GM12878 (cell line): ENCODE measurements around the gene ZDHHC7. TPM values are rescaled to one million over a fixed set of nuclear protein-coding genes. Genes with fewer than 3 reads are reported as not detected.

Source experiments
- ATAC-seq: fragments of 200-7000 bp; cut with Tn5 transposase; 3 replicates; pipeline ENCODE4 v1.9.1; 2020; ENCODE audit warnings: mild to moderate bottlenecking, moderate library complexity
- BruUV-seq: library from RNA; stranded (reverse); fragments of 400-500 nt; replicated peaks from 2 replicates; lab custom pipeline; 2021; lab: Mats Ljungman, UMichigan
- CTCF ChIA-PET: fragments of 300-600 bp; sonication (Branson Sonifier 250); formaldehyde crosslinking; extraction: SDS; loops from one replicate; lab custom pipeline; 2021; ENCODE audit warnings: inconsistent platforms; lab: Yijun Ruan, JAX
- POLR2A ChIA-PET: fragments of 350-600 bp; formaldehyde crosslinking; extraction: SDS; loops from one replicate; lab custom pipeline; 2021; ENCODE audit warnings: inconsistent platforms; lab: Charles Lee
- RAD21 ChIA-PET: fragments of 300-600 bp; sonication (Branson Sonifier 250); formaldehyde crosslinking; loops from one replicate; lab custom pipeline; 2023; ENCODE audit warnings: antibody characterized with exemption; ENCODE audit not compliant: unreplicated experiment; lab: Charles Lee
- SMC1A ChIA-PET: fragments of 300-600 bp; sonication (Branson Sonifier 250); formaldehyde crosslinking; loops from one replicate; lab custom pipeline; 2023; ENCODE audit not compliant: unreplicated experiment, uncharacterized antibody; lab: Charles Lee
- DNase-seq: peaks from one replicate; pipeline ENCODE4 v3.0.0-alpha.2; 2011; ENCODE audit warnings: low read depth, low spot score
- FAIRE-seq: peaks from 3 replicates; lab custom pipeline; 2011; peaks lifted over from hg19 to GRCh38; lab: Jason Lieb, UNC
- H2AFZ ChIP-seq: 2 replicates; pipeline ENCODE4 v1.6.0; 2011; ENCODE audit warnings: low read depth, low read length, control low read depth; ENCODE audit not compliant: control insufficient read depth
- H3K27ac ChIP-seq: 2 replicates; pipeline ENCODE4 v1.5.1; 2011; ENCODE audit warnings: control low read depth; ENCODE audit not compliant: control insufficient read depth, insufficient read depth
- H3K27me3 ChIP-seq, 2 experiments: replicated peaks in 1 of 2; 2 replicates each; pipeline versions ENCODE4 v1.6.0 to v1.6.1; 2011; ENCODE audit warnings: low read length in 1 of 2; ENCODE audit not compliant: control insufficient read depth in 2 of 2, insufficient read depth in 2 of 2
- H3K36me3 ChIP-seq, 2 experiments: 2 replicates each; pipeline ENCODE4 v1.5.1; 2011; ENCODE audit warnings: low read length in 1 of 2; ENCODE audit not compliant: control insufficient read depth in 2 of 2, insufficient read depth in 2 of 2
- H3K4me1 ChIP-seq: 2 replicates; pipeline ENCODE4 v1.6.1; 2011; ENCODE audit warnings: mild to moderate bottlenecking, low read length, moderate library complexity, mixed read lengths; ENCODE audit not compliant: control insufficient read depth, insufficient read depth
- H3K4me2 ChIP-seq: 2 replicates; pipeline ENCODE4 v1.6.0; 2011; ENCODE audit warnings: control low read depth; ENCODE audit not compliant: control insufficient read depth, insufficient read depth
- H3K4me3 ChIP-seq: fragments of 200-600 bp; sonication (generic); 2 replicates; pipeline ENCODE4 v1.5.1; 2016
- H3K79me2 ChIP-seq: 2 replicates; pipeline ENCODE4 v1.6.0; 2011; ENCODE audit warnings: low read length; ENCODE audit not compliant: control insufficient read depth, insufficient read depth
- H3K9ac ChIP-seq: 2 replicates; pipeline ENCODE4 v1.8.0; 2011; ENCODE audit warnings: low read length, control low read depth, mixed read lengths; ENCODE audit not compliant: control insufficient read depth, insufficient read depth
- H3K9me3 ChIP-seq: replicated peaks from 3 replicates; pipeline ENCODE4 v1.5.1; 2011; ENCODE audit warnings: mild to moderate bottlenecking, low read length; ENCODE audit not compliant: control insufficient read depth, insufficient read depth
- H4K20me1 ChIP-seq: 2 replicates; pipeline ENCODE4 v1.6.0; 2011; ENCODE audit not compliant: control insufficient read depth, insufficient read depth
- BCL11A ChIP-seq: IDR thresholded peaks from 2 replicates; pipeline ENCODE4 v1.6.1; 2011; ENCODE audit warnings: low read depth, low read length
- CHD1 ChIP-seq: IDR thresholded peaks from 2 replicates; pipeline ENCODE4 v1.6.1; 2012; ENCODE audit warnings: low read depth, low read length, improper control_type of control experiment
- CREB1 ChIP-seq: IDR thresholded peaks from 2 replicates; pipeline ENCODE4 v1.6.1; 2012; ENCODE audit warnings: low read depth, mild to moderate bottlenecking, inconsistent platforms
- IKZF1 ChIP-seq: fragments of 450-650 bp; conservative IDR thresholded peaks from 2 replicates; pipeline ENCODE4 v1.6.1; 2017; ENCODE audit warnings: antibody characterized with exemption, mild to moderate bottlenecking
- MEF2A ChIP-seq: IDR thresholded peaks from 2 replicates; pipeline ENCODE4 v1.6.1; 2011; ENCODE audit warnings: low read depth, mild to moderate bottlenecking, low read length, moderate library complexity; ENCODE audit not compliant: insufficient read depth
- POLR2AphosphoS5 ChIP-seq: IDR thresholded peaks from 2 replicates; pipeline ENCODE4 v1.6.1; 2011; ENCODE audit warnings: mild to moderate bottlenecking, low read length, inconsistent platforms
- SIN3A ChIP-seq: IDR thresholded peaks from 2 replicates; pipeline ENCODE4 v1.6.1; 2012; ENCODE audit warnings: low read depth, low read length, improper control_type of control experiment
- TCF3 ChIP-seq: IDR thresholded peaks from 2 replicates; pipeline ENCODE4 v1.6.1; 2012; ENCODE audit warnings: low read depth, mild to moderate bottlenecking, low read length, borderline replicate concordance; ENCODE audit not compliant: insufficient read depth
- ZNF207 ChIP-seq: fragments of 450-650 bp; IDR thresholded peaks from 2 replicates; pipeline ENCODE4 v1.6.1; 2014; ENCODE audit warnings: antibody characterized with exemption, mild to moderate bottlenecking, borderline replicate concordance
- ZSCAN29 ChIP-seq: fragments of 450-650 bp; IDR thresholded peaks from 2 replicates; pipeline ENCODE4 v1.6.1; 2017; ENCODE audit warnings: mild to moderate bottlenecking, moderate library complexity
- ZZZ3 ChIP-seq: IDR thresholded peaks from 2 replicates; pipeline ENCODE4 v1.6.1; 2011; ENCODE audit warnings: low read depth; ENCODE audit not compliant: control insufficient read depth, insufficient read length
- WGBS: methylation state at CpG from one replicate; pipeline ENCODE4 v1.1.6; 2016; ENCODE audit warnings: low lambda C conversion rate; ENCODE audit not compliant: insufficient replicate concordance, insufficient coverage; ENCODE audit errors: missing lambda C conversion rate; 5-methylcytosine and 5-hydroxymethylcytosine counted together
- in situ Hi-C: fragments of 300-500 bp; cut with MboI; formaldehyde crosslinking; loops from 9 replicates; pipeline ENCODE4 v1.14.3; 2018; ENCODE audit warnings: mixed read lengths
- intact Hi-C: fragments of 100-400 bp; cut with micrococcal nuclease; formaldehyde crosslinking; loops from one replicate; pipeline ENCODE4 v1.14.2; 2022; ENCODE audit not compliant: unreplicated experiment
- polyA plus RNA-seq, 11 experiments: library from polyadenylated mRNA; depleted of rRNA in 4 of 11; unstranded in 6 of 11; stranded (reverse) in 5 of 11; fragments of >200 nt; fragmentation: Nextera tagmentation in 4 of 11; fragmentation: Illumina TruSeq in 1 of 11; extraction: Ambion mirVana in 4 of 11; extraction: Trizol in 1 of 11; gene quantifications; 1 replicate in 1 of 11; 2 replicates in 10 of 11; pipeline versions ENCODE4 v1.2.1 to v1.2.3, GENCODE V29; 2011 to 2016; ENCODE audit warnings: inconsistent platforms in 2 of 11, missing spikeins in 2 of 11, low read depth in 1 of 11
- total RNA-seq, 4 experiments: library from RNA; depleted of rRNA in 3 of 4; stranded (reverse); fragments of >200 nt in 3 of 4; fragmentation: Illumina TruSeq in 1 of 4; extraction: Trizol in 1 of 4; gene quantifications; 2 replicates each; pipeline versions ENCODE4 v1.2.1 to v1.2.3, GENCODE V29; 2013 to 2021
- TF ChIP-seq, protein P1 (sequence below): IDR thresholded peaks from 2 replicates; pipeline ENCODE4 v1.6.1; 2012; ENCODE audit warnings: low read depth, low read length, improper control_type of control experiment
- TF ChIP-seq, protein P2 (sequence below), 3 experiments: IDR thresholded peaks in 2 of 3; conservative IDR thresholded peaks in 1 of 3; 2 replicates each; pipeline ENCODE4 v1.5.1; 2011; ENCODE audit warnings: low read depth in 3 of 3, low read length in 3 of 3, mild to moderate bottlenecking in 3 of 3, control low read depth in 2 of 3, moderate library complexity in 2 of 3, inconsistent platforms in 1 of 3, mixed read lengths in 1 of 3; ENCODE audit not compliant: control insufficient read depth in 2 of 3, insufficient read depth in 1 of 3; ENCODE audit errors: extremely low read depth in 1 of 3

ZDHHC7 gene
- total and polyA plus RNA-seq, 10 of the 15 experiments (the other 5 are each of a cell fraction or from before 2014, with no cell fraction given), result 0.87 to 26.0 (median 20.0) TPM

- Histone ChIP-seq H3K4me1 (no peaks in the 10 kb centered on the region), H3K4me2 (no peak overlapping the region), H4K20me1 (no peaks in the 10 kb centered on the region), H3K27me3 (peaks cover 0 to 1% of the 10 kb centered on the region in 2 experiments; a peak in 1 of 4 replicates), H3K9ac (no peak overlapping the region), H3K79me2 (no peaks in the 10 kb centered on the region), H2AFZ (no peak overlapping the region), H3K4me3 (no peak overlapping the region), H3K27ac (no peak overlapping the region), H3K36me3 (no peaks in the 10 kb centered on the region), H3K9me3 (no peaks in the 10 kb centered on the region; the same call in 2 of the 3 replicates)
- POLR2A ChIA-PET, result interaction anchor here (0.5 to 0.6 kb wide), 2 partner anchors 37 to 534 kb away, joined by 3 to 4 read pairs; no protein-coding TSS in a partner anchor
- DNase-seq (no peak), FAIRE-seq (no peak), ATAC-seq (no peak; the same call in 2 of the 3 replicates)
- 43% methylated on average over 29 of the region's 29 CpGs for WGBS
- no peak for TF ChIP-seq IKZF1
- TF ChIP-seq BCL11A, result no peak
- no peak for TF ChIP-seq MEF2A
- TF ChIP-seq CHD1, result no peak
- no peak for TF ChIP-seq TCF3
- TF ChIP-seq ZSCAN29, result no peak
- TF ChIP-seq ZNF207, result no peak
- TF ChIP-seq POLR2AphosphoS5, result no peak
- TF ChIP-seq ZZZ3, result no peak
- TF ChIP-seq, protein P1, sequence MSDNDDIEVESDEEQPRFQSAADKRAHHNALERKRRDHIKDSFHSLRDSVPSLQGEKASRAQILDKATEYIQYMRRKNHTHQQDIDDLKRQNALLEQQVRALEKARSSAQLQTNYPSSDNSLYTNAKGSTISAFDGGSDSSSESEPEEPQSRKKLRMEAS, result no peak
- TF ChIP-seq, protein P2, sequence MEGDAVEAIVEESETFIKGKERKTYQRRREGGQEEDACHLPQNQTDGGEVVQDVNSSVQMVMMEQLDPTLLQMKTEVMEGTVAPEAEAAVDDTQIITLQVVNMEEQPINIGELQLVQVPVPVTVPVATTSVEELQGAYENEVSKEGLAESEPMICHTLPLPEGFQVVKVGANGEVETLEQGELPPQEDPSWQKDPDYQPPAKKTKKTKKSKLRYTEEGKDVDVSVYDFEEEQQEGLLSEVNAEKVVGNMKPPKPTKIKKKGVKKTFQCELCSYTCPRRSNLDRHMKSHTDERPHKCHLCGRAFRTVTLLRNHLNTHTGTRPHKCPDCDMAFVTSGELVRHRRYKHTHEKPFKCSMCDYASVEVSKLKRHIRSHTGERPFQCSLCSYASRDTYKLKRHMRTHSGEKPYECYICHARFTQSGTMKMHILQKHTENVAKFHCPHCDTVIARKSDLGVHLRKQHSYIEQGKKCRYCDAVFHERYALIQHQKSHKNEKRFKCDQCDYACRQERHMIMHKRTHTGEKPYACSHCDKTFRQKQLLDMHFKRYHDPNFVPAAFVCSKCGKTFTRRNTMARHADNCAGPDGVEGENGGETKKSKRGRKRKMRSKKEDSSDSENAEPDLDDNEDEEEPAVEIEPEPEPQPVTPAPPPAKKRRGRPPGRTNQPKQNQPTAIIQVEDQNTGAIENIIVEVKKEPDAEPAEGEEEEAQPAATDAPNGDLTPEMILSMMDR (IDR thresholded peaks at IDR 0.05 in 2 of 3, conservative IDR thresholded peaks at IDR 0.05 in 1 of 3; ENCODE audit: control insufficient read depth in 2 of 3, extremely low read depth in 1 of 3, insufficient read depth in 1 of 3, low read depth in 3 of 3, low read length in 3 of 3), result no peak
- TF ChIP-seq CREB1, result no peak
- TF ChIP-seq SIN3A, result no peak
- RAD21 ChIA-PET, result no interaction called here
- intact Hi-C loops (no loop called here), in situ Hi-C loops (no loop called here)
- BruUV-seq, result no TSS peak
- CTCF ChIA-PET, result interaction anchor here (0.6 to 1.6 kb wide), 5 partner anchors 17 to 869 kb away, joined by 3 to 4 read pairs (median 3); no protein-coding TSS in a partner anchor
- SMC1A ChIA-PET, result interaction anchor here (1.7 kb wide), 1 partner anchor 37 kb away, joined by 4 read pairs; no protein-coding TSS in a partner anchor
Measured at GRCh38 chr16:84933774-84934631, 77.3 kb downstream of the ZDHHC7 start.
